ENCODE results near the gene TRUB2. TPM values are rescaled to one million over a fixed set of nuclear protein-coding genes. Genes with fewer than 3 reads are reported as not detected.
A peak's percentile ranks its signal among the peaks of the same experiment; 100 is the strongest.

TRUB2 gene
- total RNA-seq, 6 experiments from 2014 or later = 16.7 to 35.5 (median 24.5) TPM

- DNase-seq = no peak
- TF ChIP-seq POLR2A (IDR thresholded peaks at IDR 0.05) = no peak
- no peak for TF ChIP-seq CTCF (IDR thresholded peaks at IDR 0.05)
- no peaks in the 10 kb centered on the region for H3K27me3 ChIP-seq
- no peak overlapping the region for H3K4me3 ChIP-seq
- peaks cover 0 to 18% (median 3%) of the 10 kb centered on the region in 4 donors for H3K4me1 ChIP-seq
- intact Hi-C loops (cut with DNase I) = loop anchor here in 1 of 2 donors (10.0 kb wide), 1 partner anchor 46 kb away; no protein-coding TSS in a partner anchor
- no peak overlapping the region for H3K27ac ChIP-seq
- no peak for ATAC-seq
- WGBS (ENCODE audit: insufficient coverage, low coverage, low lambda C conversion rate, missing lambda C conversion rate) = 93% methylated on average over 7 of the region's 9 CpGs
- no peaks in the 10 kb centered on the region for H3K9me3 ChIP-seq
- H3K36me3 ChIP-seq = no peaks in the 10 kb centered on the region
Observed at GRCh38 chr9:128369024-128369706, 46.9 kb upstream of the TRUB2 start.

DNA sequence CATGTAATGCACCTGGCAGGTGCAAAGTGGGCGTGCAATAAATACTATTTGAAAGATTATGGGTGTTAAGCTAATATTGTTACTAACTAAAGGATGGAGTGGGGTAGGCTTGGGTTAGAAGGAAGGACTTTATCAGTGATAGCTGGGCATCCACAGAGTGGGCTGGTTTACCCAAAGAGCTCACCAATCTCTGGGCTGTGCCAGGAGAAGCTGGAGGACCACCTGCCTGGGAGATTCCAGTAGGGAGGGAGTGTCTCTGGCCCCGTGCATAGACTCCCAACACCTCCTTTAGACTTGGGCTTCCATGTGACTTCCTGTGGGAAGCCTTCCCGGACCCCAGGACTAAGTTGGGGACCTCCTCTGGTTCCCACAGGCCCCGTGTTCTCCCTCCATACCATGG lies 43.3 kb upstream of the TRUB2 start:
- no peak overlapping the region for H3K27ac ChIP-seq

GRCh38 chr9:128362774-128363173 lies 40.5 kb upstream of the TRUB2 start:
- no peak overlapping the region for H3K27ac ChIP-seq
- 80% methylated on average over 1 of the region's 3 CpGs for WGBS (ENCODE audit: insufficient coverage, low coverage, low lambda C conversion rate, missing lambda C conversion rate)
- DNase-seq (no peak), ATAC-seq (no peak)
- H3K36me3 ChIP-seq = no peaks in the 10 kb centered on the region
- intact Hi-C loops (cut with DNase I) = loop anchor here in 1 of 2 donors (10.0 kb wide), 1 partner anchor 52 kb away; no protein-coding TSS in a partner anchor
- TF ChIP-seq POLR2A (IDR thresholded peaks at IDR 0.05) (no peak), CTCF (IDR thresholded peaks at IDR 0.05) (no peak)
- H3K27me3 ChIP-seq = no peaks in the 10 kb centered on the region
- H3K4me3 ChIP-seq = no peak overlapping the region
- H3K9me3 ChIP-seq = no peaks in the 10 kb centered on the region
- peaks cover 0 to 11% (median 0%) of the 10 kb centered on the region in 4 donors for H3K4me1 ChIP-seq

More for the DNA sequence above, 43.3 kb upstream of the TRUB2 start:
- no peak for ATAC-seq
- no peaks in the 10 kb centered on the region for H3K9me3 ChIP-seq
- DNase-seq = no peak
- no peak for TF ChIP-seq CTCF (IDR thresholded peaks at IDR 0.05)
- no peak for TF ChIP-seq POLR2A (IDR thresholded peaks at IDR 0.05)
- no peaks in the 10 kb centered on the region for H3K27me3 ChIP-seq
- H3K4me3 ChIP-seq = no peak overlapping the region
- 83% methylated on average over 3 of the region's 4 CpGs for WGBS (ENCODE audit: insufficient coverage, low coverage, low lambda C conversion rate, missing lambda C conversion rate)
- intact Hi-C loops (cut with DNase I) = loop anchor here in 1 of 2 donors (10.0 kb wide), 1 partner anchor 49 kb away; no protein-coding TSS in a partner anchor
- peaks cover 0 to 16% (median 0%) of the 10 kb centered on the region in 4 donors for H3K4me1 ChIP-seq
- H3K36me3 ChIP-seq = no peaks in the 10 kb centered on the region

DNA sequence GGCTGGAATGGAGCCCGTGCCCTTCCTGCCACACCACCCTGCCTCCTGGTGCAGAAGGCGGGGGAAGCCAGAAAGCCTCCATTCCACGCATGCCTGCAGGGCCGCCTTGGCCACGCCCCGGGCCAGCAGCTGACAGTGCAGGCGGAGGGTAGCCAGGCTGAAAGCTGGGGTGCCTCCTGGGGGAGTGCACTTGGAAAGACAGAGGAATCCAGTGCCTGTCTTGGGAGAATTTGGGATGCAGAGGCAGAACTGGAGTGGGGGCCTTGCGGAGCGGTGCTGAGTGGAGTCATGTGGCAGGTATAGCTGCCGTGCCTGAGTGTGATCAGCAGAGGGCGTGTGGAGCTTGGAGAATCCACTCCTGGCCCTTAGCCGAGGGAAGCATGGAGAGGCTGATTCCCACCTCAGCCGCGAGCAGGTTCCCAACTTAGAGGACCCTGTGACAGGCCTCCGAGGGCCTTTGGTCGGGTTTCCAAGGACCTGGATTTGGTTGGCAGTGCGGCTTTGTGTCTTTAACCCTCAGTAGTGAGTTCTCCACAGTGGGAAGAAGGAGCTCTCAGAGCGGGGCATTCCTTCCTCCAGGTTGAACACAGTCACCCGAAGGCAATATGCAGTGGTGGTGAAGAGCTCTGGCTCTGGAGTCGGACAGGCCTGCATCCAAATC lies 39.9 kb upstream of the TRUB2 start:
- 2% methylated on average over 17 of the region's 20 CpGs for WGBS (ENCODE audit: insufficient coverage, low coverage, low lambda C conversion rate, missing lambda C conversion rate)
- Histone ChIP-seq H3K4me1 (peaks cover 0 to 11% (median 0%) of the 10 kb centered on the region in 4 donors), H3K9me3 (no peaks in the 10 kb centered on the region), H3K4me3 (peak overlapping the region; percentile 42 to 54 (median 43)), H3K36me3 (no peaks in the 10 kb centered on the region), H3K27me3 (no peaks in the 10 kb centered on the region), H3K27ac (no peak overlapping the region)
- peak; percentile 80 to 84 (median 81) for DNase-seq
- peak; percentile 80 to 87 (median 84) for TF ChIP-seq CTCF (IDR thresholded peaks at IDR 0.05)
- TF ChIP-seq POLR2A (IDR thresholded peaks at IDR 0.05) = no peak
- ATAC-seq = peak; percentile 94 to 97 (median 95)
- intact Hi-C loops (cut with DNase I) = loop anchor here in 1 of 2 donors (10.0 kb wide), 1 partner anchor 53 kb away; no protein-coding TSS in a partner anchor
